ENCODE results near the gene PYHIN1. TPM values are rescaled to one million over a fixed set of nuclear protein-coding genes. Genes with fewer than 3 reads are reported as not detected.

PYHIN1 gene
- polyA plus RNA-seq, 1 donor (not counting 4 experiments of a cell fraction or from before 2014, with no cell fraction given), result 0.37 TPM

DNA sequence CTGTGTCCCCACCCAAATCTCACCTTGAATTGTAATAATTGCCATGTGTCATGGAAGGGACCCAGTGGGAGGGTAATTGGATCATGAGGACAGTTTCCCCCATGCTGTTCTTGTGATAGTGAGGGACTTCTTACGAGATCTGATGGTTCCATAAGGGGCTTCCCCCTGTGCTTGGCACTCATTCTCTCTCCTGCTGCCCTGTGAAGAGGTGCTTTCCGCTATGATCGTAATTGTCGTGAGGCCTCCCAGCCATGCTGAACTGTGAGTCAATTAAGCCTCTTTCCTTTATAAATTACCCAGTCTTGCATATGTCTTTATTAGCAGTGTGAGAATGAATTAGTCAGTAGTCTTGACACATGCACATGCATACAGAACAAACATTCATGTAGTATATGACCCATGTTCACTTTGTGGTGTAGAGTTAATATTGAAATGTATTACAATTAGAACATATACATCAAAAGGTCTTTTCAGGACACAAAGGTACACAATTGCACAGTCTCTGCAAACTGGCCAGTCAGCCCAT, 61.5 kb downstream of the PYHIN1 start:
- H3K27me3 ChIP-seq (ENCODE audit: control insufficient read depth, extremely low read depth, insufficient read depth, low read length), result no peaks in the 10 kb centered on the region
- H3K9me3 ChIP-seq (ENCODE audit: control insufficient read depth, low read depth, low read length), result no peaks in the 10 kb centered on the region
- no peak overlapping the region for H3K4me3 ChIP-seq (ENCODE audit: control insufficient read depth in 2 of 3, extremely low read depth in 1 of 3, insufficient read depth in 2 of 3, low read depth in 1 of 3, low read length in 3 of 3)
- FAIRE-seq (no peak), DNase-seq (ENCODE audit: low read depth, low spot score) (no peak)
- no peaks in the 10 kb centered on the region for H3K9me1 ChIP-seq (ENCODE audit: control insufficient read depth, extremely low read depth, insufficient read depth, low read length)
- H3K4me1 ChIP-seq (ENCODE audit: control insufficient read depth, extremely low read depth, insufficient read depth, low read length), result no peaks in the 10 kb centered on the region
- H3K79me2 ChIP-seq (ENCODE audit: control insufficient read depth, insufficient read depth, low read length), result no peaks in the 10 kb centered on the region
- dilution Hi-C loops (cut with MboI; ENCODE audit: extremely low pct_ligation_motif_present, low sequenced_read_pairs), result no loop called here
- no peaks in the 10 kb centered on the region for H4K20me1 ChIP-seq (ENCODE audit: control insufficient read depth, extremely low read depth, insufficient read depth, low read length)
- H3K9ac ChIP-seq (ENCODE audit: control insufficient read depth, extremely low read depth, insufficient read depth, low read length), result no peak overlapping the region
- no peak overlapping the region for H3K27ac ChIP-seq (ENCODE audit: control insufficient read depth, insufficient read depth, low read length)
- H3K4me2 ChIP-seq (ENCODE audit: control insufficient read depth, extremely low read depth, insufficient read depth, low read depth, low read length), result no peak overlapping the region
- H2AFZ ChIP-seq (ENCODE audit: control insufficient read depth, low read length), result no peak overlapping the region
- no peak for TF ChIP-seq EZH2 (IDR thresholded peaks at IDR 0.05; ENCODE audit: low read length)
- TF ChIP-seq, protein P1, sequence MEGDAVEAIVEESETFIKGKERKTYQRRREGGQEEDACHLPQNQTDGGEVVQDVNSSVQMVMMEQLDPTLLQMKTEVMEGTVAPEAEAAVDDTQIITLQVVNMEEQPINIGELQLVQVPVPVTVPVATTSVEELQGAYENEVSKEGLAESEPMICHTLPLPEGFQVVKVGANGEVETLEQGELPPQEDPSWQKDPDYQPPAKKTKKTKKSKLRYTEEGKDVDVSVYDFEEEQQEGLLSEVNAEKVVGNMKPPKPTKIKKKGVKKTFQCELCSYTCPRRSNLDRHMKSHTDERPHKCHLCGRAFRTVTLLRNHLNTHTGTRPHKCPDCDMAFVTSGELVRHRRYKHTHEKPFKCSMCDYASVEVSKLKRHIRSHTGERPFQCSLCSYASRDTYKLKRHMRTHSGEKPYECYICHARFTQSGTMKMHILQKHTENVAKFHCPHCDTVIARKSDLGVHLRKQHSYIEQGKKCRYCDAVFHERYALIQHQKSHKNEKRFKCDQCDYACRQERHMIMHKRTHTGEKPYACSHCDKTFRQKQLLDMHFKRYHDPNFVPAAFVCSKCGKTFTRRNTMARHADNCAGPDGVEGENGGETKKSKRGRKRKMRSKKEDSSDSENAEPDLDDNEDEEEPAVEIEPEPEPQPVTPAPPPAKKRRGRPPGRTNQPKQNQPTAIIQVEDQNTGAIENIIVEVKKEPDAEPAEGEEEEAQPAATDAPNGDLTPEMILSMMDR (optimal IDR thresholded peaks at IDR 0.05 in 1 of 3, IDR thresholded peaks at IDR 0.05 in 1 of 3, conservative IDR thresholded peaks at IDR 0.05 in 1 of 3; ENCODE audit: extremely low read depth in 1 of 3, insufficient read depth in 2 of 3, low read length in 3 of 3), result no peak
- no peaks in the 10 kb centered on the region for H3K36me3 ChIP-seq (ENCODE audit: control insufficient read depth in 2 of 2, extremely low read depth in 1 of 2, insufficient read depth in 2 of 2, low read length in 2 of 2)

DNA sequence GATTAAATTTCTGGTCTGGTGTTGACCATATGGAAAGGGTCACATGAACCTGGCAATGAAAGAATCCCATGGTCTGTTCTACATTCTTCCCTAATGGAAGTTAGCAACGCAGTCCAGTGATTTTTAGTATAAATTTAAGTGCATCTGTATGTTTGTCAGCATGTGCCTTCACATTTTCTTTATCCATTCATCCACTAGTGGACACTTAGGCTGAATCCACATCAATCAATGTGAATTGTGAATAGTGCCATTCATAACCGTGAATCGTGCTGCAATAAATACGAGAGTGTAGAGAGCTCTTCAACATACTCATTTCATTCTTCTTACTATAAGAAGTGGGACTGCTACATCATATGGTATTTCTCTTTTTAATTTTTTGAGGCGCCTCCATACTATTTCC, 65.6 kb downstream of the PYHIN1 start:
- H3K79me2 ChIP-seq (ENCODE audit: control insufficient read depth, insufficient read depth, low read length), result no peaks in the 10 kb centered on the region
- no peak overlapping the region for H3K4me3 ChIP-seq (ENCODE audit: control insufficient read depth in 2 of 3, extremely low read depth in 1 of 3, insufficient read depth in 2 of 3, low read depth in 1 of 3, low read length in 3 of 3)
- TF ChIP-seq EZH2 (IDR thresholded peaks at IDR 0.05; ENCODE audit: low read length), result no peak
- TF ChIP-seq, protein P1 (optimal IDR thresholded peaks at IDR 0.05 in 1 of 3, IDR thresholded peaks at IDR 0.05 in 1 of 3, conservative IDR thresholded peaks at IDR 0.05 in 1 of 3; ENCODE audit: extremely low read depth in 1 of 3, insufficient read depth in 2 of 3, low read length in 3 of 3), result no peak
- H3K9me3 ChIP-seq (ENCODE audit: control insufficient read depth, low read depth, low read length), result no peaks in the 10 kb centered on the region
- no peak overlapping the region for H3K9ac ChIP-seq (ENCODE audit: control insufficient read depth, extremely low read depth, insufficient read depth, low read length)
- FAIRE-seq, result no peak
- H3K9me1 ChIP-seq (ENCODE audit: control insufficient read depth, extremely low read depth, insufficient read depth, low read length), result no peaks in the 10 kb centered on the region
- H3K27me3 ChIP-seq (ENCODE audit: control insufficient read depth, extremely low read depth, insufficient read depth, low read length), result no peaks in the 10 kb centered on the region
- no peaks in the 10 kb centered on the region for H4K20me1 ChIP-seq (ENCODE audit: control insufficient read depth, extremely low read depth, insufficient read depth, low read length)
- peaks cover 22% of the 10 kb centered on the region for H3K4me1 ChIP-seq (ENCODE audit: control insufficient read depth, extremely low read depth, insufficient read depth, low read length)
- dilution Hi-C loops (cut with MboI; ENCODE audit: extremely low pct_ligation_motif_present, low sequenced_read_pairs), result no loop called here
- H2AFZ ChIP-seq (ENCODE audit: control insufficient read depth, low read length), result no peak overlapping the region
- H3K4me2 ChIP-seq (ENCODE audit: control insufficient read depth, extremely low read depth, insufficient read depth, low read depth, low read length), result no peak overlapping the region
- H3K36me3 ChIP-seq (ENCODE audit: control insufficient read depth in 2 of 2, extremely low read depth in 1 of 2, insufficient read depth in 2 of 2, low read length in 2 of 2), result no peaks in the 10 kb centered on the region
- DNase-seq (ENCODE audit: low read depth, low spot score), result no peak
- H3K27ac ChIP-seq (ENCODE audit: control insufficient read depth, insufficient read depth, low read length), result no peak overlapping the region

Measured in keratinocyte (primary cell).